Activated CD8-positive, alpha-beta memory T cell treated with anti-CD3 and anti-CD28 coated beads, Interleukin-2, amount 50 U/mL, for 48 hours (primary cell): ENCODE data around the gene SMKR1.
"Not testable (repeated sequence)": the region's sequence is repeated elsewhere in the genome, so short reads cannot be mapped to it uniquely, and the experiment has no call there.

Experiments used
- DNase-seq: peaks from one replicate; pipeline ENCODE4 v3.0.0-alpha.2; 2020

Gene SMKR1

DNA sequence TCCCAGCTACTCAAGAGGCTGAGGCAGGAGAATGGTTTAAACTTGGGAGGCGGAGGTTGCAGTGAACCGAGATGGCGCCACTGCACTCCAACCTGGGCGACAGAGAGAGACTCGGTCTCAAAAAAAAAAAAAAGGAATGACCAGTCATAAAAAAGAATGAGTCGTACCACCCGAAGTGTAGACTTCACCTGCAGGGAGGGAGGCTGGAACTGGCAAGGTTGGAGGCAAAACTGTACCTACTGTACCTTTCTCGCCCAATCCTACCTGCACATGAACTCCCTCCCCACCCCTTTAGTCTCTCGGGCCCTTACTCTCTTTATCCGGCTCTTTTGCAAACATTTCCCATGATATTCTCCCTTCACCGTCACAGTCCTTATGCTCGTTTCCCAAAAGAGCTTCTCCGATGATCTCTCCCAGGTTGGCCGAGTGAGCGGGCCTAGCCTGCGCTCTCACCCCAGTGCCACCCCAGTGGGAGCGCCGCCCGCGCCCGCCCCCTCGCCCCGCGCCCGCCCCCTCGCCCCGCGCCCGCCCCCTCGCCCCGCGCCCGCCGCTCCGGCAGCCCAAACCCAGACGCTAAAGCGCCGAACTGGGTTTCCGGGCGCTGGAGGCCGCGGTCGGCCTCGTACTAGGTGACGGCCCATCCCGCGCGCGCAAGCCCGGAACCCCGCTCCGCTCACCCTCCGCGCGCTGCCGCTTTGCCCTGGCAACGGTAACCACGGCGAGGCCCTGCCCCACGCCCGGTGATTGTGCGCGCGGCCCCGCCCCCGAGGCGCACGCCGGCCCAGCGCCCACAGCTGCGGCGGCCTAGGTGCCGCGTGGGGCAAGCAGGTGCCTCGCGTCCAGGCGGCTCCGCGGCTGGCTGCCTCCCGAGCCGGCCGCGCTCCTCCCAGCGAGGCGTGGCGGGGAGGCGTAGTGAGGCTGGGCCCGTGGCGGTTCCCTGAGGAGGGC is at the start of gene SMKR1:
SMKR1 (plus strand) TSS at position 772 of the 948 bp plus-strand sequence. CDS start 294 bp downstream, outside the sequence.
- peak; percentile 94 for DNase-seq

DNA sequence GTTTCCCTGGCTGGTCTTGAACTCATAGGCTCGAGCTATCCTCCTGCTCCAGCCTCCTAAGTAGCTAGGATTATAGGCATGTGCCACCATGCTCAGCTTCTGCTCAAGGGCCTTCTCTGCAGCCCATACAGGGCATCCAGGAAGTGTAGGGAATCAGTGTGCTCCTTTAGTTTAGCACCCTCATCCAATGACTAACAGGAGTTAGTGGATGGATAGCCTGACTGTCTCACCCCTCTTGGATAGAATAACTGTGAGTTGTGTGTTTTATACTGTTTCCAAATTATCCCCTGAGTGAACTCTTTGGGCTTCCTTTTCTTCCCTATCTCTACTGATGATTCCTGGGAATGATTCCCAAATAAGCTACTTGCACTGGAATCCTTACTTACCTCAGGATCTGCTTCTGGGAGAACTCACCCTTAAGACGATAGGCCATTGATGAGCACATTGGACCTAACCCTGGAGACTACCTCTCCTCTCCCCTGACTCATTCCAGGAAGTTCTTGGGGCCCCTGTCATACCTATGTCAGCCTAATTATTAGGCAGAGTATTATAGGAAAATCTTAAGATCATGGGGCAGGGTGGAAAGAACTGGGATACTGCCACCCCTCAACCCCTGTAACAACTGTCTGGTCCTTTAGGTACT is 49.6 kb upstream of the SMKR1 start:
- DNase-seq = no peak

DNA sequence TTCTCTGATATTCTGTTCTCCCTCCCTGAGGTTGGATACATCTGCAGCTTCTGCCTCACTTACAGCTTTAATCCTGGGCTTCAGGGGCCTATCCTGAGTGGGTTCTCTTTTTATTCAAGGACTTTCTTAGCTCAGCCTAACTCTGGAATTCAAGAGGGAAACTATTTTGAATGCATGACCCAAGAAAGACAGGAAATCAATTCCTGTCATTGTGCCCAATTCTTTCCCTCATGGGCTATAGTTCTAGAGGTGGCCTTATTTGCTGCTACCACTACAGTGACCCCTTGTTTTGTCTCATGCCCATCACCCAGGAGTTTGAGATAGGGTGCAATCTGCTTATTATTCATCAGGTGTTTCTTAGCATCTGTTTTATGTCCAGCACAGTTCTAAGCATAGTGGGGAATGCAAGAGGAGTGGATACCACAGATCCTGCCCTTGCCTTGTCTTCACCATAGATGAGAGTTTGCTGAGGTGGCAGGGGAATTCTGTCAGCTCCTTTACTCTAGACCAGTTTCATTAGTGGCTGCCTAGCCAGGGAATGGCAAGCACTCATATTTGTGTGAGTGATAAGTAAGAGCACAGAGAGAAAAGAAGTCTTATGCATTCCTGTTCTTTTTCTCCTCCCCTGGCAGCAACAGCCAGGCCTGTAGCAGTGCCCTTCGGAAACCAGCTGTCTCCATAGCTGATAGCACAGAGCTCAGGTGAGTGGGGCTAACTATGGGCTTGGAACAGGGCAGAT is 48.7 kb upstream of the SMKR1 start:
- DNase-seq = no peak

DNA sequence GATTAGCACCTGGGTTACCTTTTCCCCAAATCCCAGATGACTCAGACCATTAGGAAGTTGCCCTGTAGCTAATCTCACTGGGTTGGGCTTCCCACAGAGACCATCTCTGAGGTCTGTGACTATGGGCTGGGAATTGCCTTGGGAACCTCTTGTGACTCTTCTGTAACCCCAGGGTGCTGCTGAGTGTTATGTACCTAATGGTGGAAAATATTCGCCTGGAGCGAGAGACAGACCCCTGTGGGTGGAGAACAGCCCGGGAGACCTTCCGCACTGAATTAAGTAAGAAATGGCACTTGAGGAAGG is 48.1 kb upstream of the SMKR1 start:
- DNase-seq = no peak

DNA sequence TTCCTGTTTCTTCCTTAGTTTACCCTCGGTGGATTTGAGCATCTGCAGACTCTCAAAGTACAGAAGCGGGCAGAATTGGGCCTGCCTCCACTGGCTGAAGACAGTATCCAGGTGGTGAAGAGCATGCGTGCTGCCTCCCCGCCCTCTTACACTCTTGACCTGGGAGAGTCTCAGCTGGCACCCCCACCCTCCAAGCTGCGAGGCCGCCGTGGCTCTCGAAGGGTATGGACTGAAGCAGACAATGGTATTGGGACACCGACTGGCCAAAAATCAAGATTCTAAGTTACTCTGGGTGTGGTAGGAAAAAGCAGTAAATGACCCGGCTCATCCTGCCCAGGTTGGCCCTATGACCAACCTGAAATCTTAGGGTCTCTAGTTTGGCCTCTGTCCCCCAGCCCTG is 45.9 kb upstream of the SMKR1 start:
- no peak for DNase-seq

DNA sequence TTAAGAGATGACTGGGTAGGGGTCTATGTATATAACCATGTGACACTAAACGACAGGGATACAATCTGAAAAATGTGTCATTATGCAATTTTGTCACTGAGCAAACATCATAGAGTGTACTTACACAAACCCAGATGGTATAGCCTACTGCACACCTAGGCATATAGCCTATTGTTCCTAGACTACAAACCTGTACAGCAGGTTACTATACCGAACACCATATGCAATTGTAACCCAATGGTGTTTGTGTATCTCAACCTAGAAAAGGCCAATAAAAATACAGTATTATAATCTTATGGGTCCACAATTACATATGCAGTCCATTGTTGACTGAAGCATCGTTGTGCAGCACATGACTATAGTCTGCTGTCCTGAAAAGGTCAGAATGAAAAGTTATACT is 45.2 kb upstream of the SMKR1 start:
- DNase-seq = no peak

DNA sequence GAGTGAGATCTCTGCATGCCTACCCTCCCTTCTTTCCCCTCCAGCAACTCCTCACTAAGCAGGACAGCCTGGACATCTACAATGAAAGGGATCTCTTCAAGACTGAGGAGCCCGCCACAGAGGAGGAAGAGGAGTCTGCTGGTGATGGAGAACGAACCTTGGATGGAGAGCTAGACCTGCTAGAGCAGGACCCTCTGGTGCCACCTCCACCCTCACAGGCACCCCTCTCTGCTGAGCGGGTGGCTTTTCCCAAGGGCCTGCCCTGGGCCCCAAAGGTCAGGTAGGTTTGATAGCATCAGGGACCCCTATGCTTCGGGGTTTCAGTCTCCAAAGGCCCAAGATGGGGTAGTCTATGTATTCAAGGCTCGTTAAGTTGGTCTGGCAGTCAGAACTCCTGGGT is 44.2 kb upstream of the SMKR1 start:
- no peak for DNase-seq

DNA sequence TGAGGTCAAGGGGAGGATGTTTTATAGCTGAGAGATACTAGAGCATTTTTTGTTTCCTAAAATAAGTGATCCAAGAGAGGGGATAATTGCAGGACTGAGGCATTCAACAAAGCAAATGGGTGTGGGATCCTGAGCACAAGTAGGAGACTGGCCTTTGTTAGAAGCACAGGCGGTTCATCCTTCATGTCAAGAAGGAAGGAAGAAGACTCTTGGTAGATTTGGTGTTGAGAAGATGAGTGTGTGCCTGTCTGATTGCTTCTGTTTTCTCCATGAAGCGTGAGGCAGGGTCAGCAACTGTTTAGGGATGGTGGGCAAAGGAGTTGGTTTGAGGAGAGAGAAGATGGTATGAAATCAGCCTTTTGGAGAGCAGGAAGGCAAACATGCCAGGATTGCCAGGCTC is 40.5 kb upstream of the SMKR1 start:
- DNase-seq = no peak

DNA sequence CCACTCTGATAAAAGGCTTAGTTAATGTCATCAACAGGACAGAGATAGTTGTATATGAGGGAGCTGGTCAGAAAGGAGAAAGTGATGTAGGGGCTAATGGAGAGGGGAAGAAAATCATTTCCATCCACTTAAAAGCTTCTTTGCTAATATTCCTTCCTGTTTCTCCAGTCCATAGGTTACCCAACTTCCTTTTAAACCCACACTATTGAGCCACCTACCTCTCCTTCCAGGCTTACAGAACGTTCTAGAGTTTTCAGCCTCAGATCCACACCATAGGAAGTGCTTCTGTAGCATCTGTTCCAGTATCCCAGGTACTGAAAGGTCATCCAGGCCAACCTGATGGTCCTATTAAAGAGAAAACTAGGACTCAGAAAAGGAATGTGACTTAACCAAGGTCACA is 39.9 kb upstream of the SMKR1 start:
- no peak for DNase-seq

DNA sequence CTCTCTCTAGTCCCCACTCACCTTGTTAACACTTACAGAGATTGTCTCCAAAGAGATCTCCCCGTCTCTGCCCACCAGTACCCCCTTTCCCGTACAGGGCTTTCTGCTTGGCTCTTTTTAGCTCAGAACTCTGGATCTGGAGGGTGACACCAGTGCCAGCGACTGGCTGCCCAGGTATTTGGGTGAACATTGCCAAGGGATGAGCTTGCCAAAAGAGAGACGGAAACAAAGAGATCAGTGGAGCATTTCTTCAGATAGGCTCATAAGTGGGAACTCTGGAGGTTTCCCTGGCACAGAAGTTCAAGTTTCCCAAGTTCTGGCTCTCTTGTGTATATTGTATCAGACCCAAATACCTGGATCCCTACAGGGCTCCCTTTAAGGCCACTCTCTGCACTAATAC is 38.1 kb upstream of the SMKR1 start:
- DNase-seq = no peak

DNA sequence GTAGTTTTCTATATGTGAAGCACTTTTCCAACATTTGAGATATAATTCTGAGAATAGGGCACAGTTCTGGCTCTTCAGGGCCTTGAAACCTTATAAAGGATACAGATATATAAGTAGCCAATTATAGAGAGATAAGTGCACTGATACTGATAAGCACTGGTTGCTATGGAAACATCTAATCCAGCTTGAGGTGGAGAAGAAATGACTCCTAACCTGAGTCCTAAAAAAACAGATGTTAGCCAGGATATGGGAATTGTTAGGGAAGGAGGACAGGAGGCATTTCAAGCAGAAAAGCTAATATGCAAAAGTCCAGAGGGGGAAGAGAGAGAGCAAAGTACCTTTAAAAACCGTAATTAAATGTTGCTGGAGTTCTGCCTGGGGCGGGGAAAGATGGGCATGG is 37.3 kb upstream of the SMKR1 start:
- DNase-seq = no peak

DNA sequence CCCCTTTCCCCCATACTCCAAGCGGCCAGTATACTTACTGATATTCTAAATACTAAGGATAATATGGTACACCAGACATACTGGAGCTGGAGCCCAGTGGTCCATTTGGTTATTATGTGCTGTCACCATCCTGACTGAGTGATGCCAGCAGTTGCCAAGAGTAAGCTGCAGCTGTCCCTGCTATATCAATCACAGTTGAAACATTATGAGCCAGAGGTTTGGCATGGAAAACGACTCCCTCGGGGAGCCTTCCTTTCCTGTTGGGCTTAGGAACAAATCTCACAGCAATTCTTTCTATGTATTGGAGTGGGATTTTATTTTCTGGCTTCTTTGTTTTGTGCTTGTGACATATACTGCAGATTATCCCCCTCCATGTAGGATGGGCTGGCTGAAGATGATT is 35.5 kb upstream of the SMKR1 start:
- DNase-seq = no peak

DNA sequence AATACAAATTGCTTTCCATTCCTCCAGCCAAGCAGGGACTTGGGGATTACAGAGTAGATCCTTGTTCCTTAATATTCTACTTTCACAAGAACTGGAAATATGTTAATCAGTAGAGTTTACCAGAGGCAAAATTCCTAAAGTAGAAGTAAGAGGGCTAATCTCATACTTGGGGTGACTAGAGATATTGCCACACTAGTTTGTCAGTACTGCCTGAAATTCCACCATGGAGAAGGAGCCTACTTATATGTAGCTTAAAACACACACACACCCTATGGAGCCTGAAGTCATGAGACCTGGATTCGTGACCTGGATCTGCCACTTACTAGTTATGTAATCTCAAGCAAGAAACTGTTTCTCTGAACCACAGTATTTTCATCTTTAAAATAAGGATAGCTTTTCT is 34.2 kb upstream of the SMKR1 start:
- DNase-seq = no peak

DNA sequence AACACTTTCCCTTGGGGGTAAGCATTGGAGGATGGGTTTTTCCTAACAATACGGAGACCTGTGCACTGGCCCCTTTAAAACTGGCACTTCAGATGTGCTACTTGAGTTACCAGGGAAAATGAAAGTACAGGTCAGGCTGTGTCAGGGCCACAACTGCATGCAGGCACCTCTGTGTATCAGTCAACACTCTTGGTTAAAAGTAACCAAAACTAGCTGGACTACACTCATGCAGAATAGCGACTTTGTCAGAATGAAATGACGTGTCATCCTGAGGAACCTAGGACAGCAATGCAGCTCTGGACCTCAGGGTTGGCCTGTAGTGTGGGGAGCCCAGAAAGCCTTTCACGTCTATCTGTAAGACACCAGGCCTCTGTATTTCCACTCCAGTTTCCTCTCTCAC is 33.8 kb upstream of the SMKR1 start:
- DNase-seq = no peak

DNA sequence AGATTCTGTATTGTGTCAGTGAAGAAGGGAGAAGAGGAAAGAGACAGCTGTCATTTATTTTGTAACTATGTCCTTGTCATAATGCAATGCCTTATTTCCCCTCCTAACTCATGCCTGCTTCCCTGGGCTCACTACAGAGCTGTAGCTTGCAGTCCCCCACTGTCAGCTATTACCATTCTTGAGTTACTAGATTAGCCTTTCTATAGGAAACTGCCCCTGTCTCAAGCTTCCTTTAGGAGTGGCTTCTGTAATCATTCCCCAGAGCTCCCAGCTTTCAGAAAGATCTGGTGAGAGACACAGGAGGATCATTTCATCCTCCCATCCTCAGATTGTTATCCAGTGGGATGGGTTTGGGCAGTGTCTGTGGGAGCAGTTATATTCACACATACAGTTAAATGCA is 32.4 kb upstream of the SMKR1 start:
- DNase-seq = no peak

DNA sequence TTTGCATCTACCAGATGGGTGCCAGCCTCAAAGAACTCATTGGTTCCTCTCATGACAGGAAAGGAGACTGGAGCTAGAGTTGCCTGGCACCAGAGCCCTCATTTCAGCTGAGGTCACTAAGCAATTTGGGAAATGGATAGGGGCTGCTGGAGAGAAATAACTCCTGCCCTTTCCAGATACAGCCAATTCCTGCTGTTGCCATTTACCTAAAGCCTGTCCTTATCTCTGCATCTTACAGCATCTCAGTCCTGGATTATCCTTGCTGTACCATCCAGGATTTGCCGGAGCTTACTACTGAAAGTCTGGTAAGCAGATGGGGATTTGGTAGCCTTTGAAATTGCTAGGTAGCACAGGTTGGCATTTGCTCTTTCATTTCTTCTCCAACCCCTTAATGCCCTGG is 31.9 kb upstream of the SMKR1 start:
- DNase-seq = no peak

DNA sequence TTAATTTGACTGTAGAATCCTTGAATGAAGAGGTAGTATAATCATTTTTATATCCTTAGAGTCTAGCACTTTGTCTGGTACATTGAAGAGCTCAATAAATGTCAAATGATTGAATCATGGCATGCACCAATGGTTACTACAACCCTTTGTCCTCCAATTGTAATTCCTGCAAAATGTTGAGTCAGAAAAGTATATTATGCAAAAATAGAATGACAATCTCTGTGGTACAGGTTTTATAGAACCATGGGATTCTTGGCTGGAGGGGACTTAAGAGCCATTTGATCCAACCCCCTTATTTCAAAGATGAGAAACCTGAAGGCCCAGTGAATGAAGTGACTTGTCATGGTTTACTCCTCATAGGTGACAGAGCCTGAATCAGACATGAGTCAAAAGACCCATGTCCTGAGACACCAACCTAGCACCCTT is 30.9 kb upstream of the SMKR1 start:
- no peak for DNase-seq

DNA sequence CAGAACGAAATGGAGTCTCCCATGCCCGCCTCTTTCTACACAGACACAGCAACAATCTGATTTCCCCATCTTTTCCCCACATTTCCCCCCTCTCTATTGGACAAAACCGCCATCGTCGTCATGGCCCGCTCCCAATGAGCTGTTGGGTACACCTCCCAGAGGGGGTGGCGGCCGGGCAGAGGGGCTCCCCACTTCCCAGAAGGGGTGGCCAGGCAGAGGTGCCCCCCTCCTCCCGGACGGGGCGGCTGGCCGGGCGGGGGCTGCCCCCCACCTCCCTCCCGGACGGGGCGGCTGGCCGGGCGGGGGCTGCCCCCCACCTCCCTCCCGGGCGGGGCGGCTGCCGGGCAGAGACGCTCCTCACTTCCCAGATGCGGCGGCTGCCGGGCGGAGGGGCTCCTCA is 26.4 kb upstream of the SMKR1 start:
- not testable (repeated sequence) for DNase-seq

DNA sequence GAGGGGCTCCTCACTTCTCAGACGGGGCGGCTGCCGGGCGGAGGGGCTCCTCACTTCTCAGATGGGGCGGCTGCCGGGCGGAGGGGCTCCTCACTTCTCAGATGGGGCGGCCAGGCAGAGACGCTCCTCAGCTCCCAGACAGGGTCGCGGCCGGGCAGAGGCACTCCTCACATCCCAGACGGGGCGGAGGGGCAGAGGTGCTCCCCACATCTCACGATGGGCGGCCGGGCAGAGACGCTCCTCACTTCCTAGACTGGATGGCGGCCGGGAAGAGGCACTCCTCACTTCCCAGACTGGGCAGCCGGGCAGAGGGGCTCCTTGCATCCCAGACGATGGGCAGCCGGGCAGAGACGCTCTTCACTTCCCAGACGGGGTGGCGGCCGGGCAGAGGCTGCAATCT is 25.9 kb upstream of the SMKR1 start:
- not testable (repeated sequence) for DNase-seq

DNA sequence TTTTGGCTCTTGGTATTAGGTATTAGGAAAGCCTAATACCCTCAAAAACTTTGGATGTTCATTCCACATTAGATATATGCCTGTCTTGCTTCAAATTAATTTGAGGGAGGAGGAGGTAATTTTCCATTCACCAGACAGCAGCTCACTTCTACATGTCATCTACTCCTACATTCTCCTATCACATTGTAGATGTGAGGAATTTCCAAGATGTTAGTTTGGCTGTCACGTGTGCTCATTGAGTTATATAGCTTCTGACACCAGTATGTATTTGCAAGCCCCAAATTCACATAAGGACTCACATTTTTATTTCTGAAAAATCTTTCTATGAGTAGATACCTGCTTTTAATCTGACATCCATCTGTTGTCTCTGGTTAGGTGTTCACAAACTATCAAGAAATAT is 22.5 kb upstream of the SMKR1 start:
- DNase-seq = no peak

DNA sequence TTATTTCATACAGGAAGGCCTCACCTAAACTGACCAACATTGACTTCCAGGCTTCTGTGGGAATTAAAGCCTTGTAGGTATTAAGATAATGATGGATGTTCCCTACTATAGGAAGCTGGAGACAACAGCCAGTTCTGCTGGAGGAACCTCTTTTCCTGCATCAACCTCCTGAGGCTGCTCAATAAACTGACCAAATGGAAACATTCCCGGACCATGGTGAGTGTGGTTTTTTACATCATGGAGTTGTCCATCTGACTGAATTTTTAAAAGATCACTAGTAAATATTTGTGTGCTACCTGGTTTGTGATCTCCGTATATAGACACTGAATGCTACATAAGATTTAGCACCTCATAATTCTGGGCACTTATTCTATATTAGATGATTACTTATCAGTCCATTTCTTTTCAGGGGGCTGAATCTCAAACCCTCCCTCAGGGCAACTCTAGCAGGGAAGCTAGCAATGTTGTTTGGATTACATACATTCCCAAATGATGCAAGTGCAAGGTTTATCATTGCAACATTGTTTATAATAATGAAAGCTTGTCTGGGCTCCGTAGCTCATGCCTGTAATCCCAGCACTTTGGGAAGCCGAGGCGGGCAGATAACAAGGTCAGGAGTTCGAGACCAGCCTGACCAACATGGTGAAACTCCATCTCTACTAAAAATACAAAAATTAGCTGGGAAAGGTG is 21.5 kb upstream of the SMKR1 start:
- no peak for DNase-seq

DNA sequence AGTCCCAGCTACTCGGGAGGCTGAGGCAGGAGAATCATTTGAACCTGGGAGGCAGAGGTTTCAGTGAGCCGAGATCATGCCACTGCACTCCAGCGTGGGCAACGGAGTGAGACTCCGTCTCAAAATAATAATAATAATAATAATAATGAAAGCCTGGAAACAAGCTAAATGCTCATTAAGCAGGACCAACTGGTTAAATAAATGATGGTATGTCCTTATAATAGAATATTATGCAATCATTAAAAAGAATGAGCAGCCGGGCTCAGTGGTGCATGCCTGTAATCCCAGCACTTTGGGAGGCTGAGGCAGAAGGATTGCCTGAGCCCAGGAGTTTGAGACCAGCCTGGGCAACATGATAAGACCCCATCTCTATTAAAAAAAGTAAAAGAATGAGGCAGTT is 21.0 kb upstream of the SMKR1 start:
- not testable (repeated sequence) for DNase-seq

DNA sequence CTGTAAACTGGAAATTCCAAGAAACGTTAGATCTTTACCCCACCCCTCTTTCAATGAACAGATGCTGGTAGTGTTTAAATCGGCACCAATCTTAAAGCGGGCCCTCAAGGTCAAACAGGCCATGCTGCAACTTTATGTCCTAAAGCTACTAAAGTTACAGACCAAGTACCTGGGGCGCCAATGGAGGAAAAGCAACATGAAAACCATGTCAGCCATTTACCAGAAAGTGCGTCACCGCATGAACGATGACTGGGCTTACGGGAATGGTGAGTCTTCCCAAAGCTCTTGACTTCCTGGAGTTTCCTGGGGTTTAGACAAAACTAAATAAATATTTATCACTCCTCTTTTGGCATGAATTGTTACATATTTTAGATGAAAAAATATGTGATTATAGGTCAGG is 19.6 kb upstream of the SMKR1 start:
- no peak for DNase-seq
